Middle frontal gyrus (tissue), 1 donor: ENCODE results near the gene COG3.

Experiments used
- DNase-seq: peaks from one replicate; pipeline ENCODE4 v3.0.0-alpha.2; 2015; ENCODE audit warnings: low spot score; ENCODE audit errors: extremely low spot score

The COG3 gene

GRCh38 chr13:45544520-45544919, 79.8 kb downstream of the COG3 start:
- no peak for DNase-seq

- no peak for DNase-seq
Observed at GRCh38 chr13:45545686-45546409, 81.1 kb downstream of the COG3 start.

GRCh38 chr13:45546410-45546765, 81.6 kb downstream of the COG3 start:
- DNase-seq, result no peak

- no peak for DNase-seq
Observed at GRCh38 chr13:45548281-45548680, 83.5 kb downstream of the COG3 start.

- no peak for DNase-seq
Observed at GRCh38 chr13:45554604-45555109, 89.9 kb downstream of the COG3 start.

- DNase-seq, result no peak
Observed at GRCh38 chr13:45564133-45564776, 99.5 kb downstream of the COG3 start.

GRCh38 chr13:45565331-45565730, 100.6 kb downstream of the COG3 start:
- DNase-seq, result no peak

GRCh38 chr13:45575146-45575829, 110.5 kb downstream of the COG3 start:
- DNase-seq, result no peak

GRCh38 chr13:45575830-45576180, 111.1 kb downstream of the COG3 start:
- no peak for DNase-seq

GRCh38 chr13:45576466-45576865, 111.7 kb downstream of the COG3 start:
- no peak for DNase-seq

- DNase-seq, result no peak
Observed at GRCh38 chr13:45582408-45583076, 117.8 kb downstream of the COG3 start.

GRCh38 chr13:45584816-45585215, 120.1 kb downstream of the COG3 start:
- no peak for DNase-seq
